Activated T-helper 1 cell treated with Interleukin-2 at 50 U/mL for 16 hours (primary cell): Measurements from ENCODE around the gene FAM43A.

Experiments used
- DNase-seq: peaks from one replicate; pipeline ENCODE4 v3.0.0-alpha.2; 2020; ENCODE audit warnings: low read depth

The FAM43A gene

GRCh38 chr3:194711913-194712312 is 26.2 kb downstream of the FAM43A start:
- DNase-seq = no peak

DNA sequence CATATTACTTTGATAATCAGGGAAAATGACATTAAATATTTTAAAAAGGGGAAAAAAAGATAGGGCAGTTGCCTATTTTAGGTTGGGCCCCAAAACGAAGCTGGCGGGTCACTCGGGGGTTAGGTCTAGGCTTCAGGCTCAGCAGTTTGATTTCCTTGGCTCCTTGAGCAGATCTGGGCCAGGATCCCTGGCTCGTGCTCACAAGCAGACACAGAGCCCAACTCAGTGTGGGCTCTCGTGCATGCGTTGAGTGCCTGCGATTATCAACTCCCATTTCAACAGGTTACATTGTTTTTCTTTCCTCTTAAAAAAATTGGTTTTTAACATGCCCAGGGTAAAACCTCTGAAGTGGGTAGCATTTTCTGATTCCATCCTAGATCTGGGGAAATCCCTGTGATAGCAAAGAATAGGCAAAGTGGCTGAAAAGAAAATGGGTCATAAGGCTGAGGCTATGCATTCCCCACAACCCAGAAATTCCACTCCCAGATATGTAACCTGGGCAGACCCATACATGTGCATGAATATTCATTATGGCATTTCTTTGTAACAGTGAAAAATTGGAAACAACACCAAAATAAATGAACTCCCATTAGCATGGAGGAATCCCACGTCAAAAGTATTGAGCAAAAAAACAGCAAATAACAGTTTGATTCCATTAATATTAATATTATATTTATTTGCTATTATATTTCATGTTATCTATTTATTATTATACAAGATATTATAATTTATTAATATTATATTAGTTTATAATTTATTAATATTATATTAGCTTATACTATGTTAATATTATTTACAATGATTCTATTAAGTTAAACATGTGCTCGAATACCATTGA is 27.8 kb downstream of the FAM43A start:
- no peak for DNase-seq

DNA sequence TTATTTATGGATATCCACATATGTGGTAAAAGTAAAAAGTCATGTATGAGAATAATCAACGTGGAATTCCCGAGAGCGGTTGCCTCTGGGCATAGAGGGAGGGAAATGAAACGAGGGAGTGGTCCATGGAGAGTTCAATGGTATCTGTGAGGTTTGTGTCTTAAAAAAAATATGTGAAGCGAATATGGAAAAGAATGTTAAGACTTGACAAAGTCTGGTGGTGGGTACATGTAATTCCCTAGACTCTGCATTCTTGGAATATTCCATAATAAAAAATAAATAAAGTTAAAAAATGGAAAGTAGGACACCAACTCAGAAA is 28.4 kb downstream of the FAM43A start:
- no peak for DNase-seq

DNA sequence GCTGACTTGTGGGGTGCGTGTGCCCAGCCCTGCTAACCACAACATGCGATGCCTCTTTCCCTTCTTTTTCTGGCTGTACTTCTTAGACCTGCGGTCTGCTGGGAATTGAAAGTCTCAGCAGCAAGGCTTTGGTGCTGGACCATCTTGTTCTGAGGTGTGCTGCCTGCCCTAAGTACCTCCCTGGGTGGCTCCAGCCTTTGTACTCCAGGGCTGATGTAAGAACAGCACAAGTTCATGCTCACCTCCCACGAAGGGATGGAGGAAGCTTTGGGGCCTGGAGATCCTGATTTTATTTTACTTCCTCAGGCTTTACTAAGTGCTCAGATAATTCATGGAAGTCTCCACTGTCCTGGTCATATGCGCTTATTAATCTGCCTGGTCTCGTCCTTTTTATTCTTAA is 28.9 kb downstream of the FAM43A start:
- DNase-seq = no peak

DNA sequence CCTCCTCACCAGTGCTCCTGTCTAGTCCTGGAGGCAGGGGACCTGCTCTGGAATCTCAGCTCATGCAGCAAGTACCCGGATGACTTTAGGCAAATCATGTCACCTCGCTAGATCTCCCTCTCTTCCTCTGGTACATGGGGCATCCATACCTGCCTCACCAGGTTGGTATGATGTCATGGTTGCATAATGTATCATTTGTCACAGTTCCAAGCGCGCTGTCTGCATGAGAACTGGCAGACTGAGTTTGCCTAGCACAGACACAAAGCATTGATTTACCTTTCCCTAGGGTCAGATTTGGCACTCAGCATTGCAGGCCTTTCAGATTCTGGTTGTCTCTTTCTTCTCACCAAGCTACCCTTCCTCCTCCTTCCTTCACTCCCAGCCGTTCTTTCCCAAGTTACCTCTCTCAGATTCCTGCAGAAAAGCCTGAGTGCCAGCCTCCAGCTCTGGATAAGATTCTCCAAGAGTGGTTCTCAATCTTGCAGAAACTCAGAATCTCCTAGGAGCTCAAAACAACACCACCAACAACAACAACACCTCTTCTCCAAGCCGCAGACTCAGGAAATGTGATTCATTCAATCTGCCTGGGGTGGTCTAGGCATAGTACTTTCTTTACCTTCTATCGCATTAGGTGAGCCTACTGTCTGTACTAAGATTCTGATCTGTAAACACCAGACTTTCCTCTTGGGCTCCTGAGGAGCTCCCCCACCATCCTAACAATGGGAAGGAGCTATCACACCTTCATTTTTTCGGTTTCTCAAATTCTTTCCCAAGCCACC is 29.5 kb downstream of the FAM43A start:
- DNase-seq = no peak

GRCh38 chr3:194718079-194718478 is 32.4 kb downstream of the FAM43A start:
- no peak for DNase-seq

DNA sequence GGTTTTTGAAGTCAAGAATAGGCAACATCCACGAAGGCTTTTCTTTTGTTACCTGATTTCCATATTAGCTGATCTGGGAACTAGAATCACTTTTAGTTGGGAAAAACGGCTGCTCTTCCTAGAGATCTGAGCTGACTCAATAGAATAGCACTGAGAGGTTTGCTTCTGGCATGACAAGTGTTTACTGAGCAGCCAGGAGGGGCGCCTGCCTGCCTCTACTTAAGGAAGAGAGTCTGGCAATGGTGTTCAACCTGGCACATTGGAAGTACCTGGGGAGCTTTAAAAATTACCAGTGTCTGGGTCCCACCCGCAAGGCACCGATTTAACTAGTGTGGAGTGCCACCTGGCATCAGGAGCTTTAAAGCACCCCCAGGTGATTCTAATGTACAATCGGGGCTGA is 34.4 kb downstream of the FAM43A start:
- DNase-seq = no peak

DNA sequence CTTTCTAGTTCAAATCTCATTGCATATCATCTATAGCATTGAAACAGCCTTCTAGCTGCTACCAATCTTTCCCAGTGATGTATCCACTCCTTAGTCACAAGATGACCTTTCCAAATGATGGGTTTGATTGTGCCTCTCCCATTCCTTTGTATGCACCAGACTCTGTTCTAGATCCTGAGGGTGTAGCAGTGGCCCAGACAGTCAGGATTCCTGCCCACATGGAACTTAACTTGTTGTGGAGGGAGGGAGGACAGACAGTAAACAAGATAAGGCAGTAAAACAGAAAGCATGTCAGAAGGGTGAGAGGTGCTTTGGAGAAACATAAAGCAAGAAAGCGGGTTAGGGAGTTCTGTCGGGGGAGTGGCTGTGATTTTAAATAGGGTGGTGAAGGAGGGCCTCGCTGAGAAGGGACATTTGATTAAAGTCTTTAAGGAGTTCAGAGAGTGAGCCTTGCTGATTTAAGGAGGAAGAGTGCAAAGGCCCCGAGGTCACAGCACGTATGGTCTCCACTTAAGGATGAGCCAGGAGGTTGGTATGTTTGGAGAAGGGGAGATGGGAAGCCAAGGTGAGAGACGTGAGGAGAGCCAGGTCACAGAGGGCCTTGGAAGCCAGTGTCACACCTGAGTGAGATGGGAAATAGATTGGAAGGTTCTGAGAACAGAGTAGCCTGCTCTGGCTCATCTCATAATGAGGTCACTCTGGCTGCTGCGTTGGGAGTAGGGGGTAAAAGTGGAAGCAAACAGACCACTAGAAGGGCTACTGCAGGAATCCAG is 38.3 kb downstream of the FAM43A start:
- no peak for DNase-seq

- DNase-seq = no peak
These were observed 39.7 kb downstream of the FAM43A start for GRCh38 chr3:194725346-194725745.

- no peak for DNase-seq
These were observed 41.9 kb downstream of the FAM43A start for GRCh38 chr3:194727435-194728128.

DNA sequence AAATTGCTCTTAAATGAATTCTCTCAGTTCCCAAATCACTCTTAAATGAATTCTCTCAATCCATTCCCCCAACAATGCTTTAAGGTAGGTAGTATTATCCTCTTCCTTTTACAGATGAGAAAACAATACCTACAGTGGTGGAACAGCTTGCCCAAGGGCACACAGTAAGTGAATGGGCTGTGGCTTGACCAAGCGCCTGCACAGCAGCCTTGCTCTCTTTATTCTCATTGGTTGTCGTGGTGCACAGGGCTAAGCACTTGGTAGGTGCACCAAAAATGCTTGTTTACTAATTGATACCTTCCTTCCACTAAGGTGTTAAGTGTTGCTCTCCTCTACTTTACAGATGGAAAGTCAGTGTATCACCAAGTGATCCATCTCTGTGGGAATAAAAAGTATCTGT is 43.3 kb downstream of the FAM43A start:
- DNase-seq = no peak

- no peak for DNase-seq
These were observed 44.7 kb downstream of the FAM43A start for GRCh38 chr3:194730365-194730764.

- no peak for DNase-seq
These were observed 45.9 kb downstream of the FAM43A start for GRCh38 chr3:194731506-194732073.

DNA sequence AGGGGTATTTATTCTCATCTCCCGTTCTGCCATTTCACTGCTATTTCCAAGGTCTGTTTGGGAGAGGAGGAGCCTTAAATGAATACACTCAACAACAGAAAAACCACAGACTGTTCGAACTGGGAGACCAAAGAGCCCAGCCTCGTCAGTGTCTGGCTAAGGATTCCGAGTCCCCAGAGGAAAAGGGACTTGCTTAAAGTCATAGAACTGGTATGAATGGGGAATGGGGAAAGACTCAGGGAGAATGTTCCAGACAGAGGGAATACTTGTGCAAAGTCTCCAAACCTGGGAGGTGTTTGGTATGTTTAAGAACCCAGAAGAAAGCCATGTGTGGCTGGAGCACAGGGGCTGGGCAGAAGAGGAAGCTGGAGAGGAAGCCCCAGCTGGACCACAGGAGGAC is 46.9 kb downstream of the FAM43A start:
- DNase-seq = no peak

GRCh38 chr3:194736277-194736895 is 50.7 kb downstream of the FAM43A start:
- DNase-seq = no peak

DNA sequence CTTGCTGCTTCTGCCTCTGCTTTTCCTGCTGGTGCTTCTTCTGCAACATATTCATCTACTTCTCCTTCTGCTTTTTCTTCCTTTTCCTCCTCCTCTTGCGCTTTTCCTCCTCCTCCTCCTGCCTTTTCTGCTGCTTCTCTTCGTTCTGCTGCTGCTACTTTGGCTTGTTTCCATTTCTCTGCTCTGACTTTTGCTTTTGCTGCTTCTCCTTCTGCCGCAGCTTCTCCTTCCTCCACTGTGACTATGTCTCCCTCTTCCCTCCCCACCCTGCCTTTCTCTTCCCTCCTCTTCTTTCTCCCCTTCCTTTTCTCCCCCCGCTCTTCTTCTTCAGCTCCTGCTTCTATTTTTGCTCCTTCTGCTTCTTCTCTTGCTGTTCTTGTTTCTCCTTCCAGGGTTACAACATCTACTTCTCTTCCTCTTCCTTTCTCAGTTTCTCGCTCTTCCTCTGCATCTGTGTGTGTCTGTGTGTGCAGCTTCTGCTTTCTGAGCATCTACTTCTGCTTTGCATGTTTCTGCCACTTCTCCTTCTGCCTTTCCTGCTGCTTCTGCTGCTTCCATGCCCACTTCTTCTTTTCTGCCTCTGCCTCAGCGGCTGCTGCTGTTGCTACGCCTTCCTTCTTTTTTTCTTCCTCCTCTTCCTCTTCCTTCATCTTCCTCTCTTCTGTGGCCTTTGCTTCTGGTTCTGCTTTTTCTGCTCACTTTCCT is 51.4 kb downstream of the FAM43A start:
- DNase-seq = no peak
